GM21825 (cell line): ENCODE results near the gene CAPN5.

Experiments used
- ATAC-seq: cut with Tn5 transposase; IDR thresholded peaks from one replicate; pipeline ENCODE4 v1.9.1; 2021; ENCODE audit warnings: mild to moderate bottlenecking, moderate library complexity; ENCODE audit not compliant: unreplicated experiment

CAPN5 gene

GRCh38 chr11:77146261-77147035 lies 79.7 kb downstream of the CAPN5 start:
- no peak for ATAC-seq

GRCh38 chr11:77147036-77147315 lies 80.2 kb downstream of the CAPN5 start:
- ATAC-seq = no peak

- no peak for ATAC-seq
Observed at GRCh38 chr11:77147668-77148321, 81.0 kb downstream of the CAPN5 start.

- ATAC-seq = no peak
Observed at GRCh38 chr11:77148963-77149715, 82.4 kb downstream of the CAPN5 start.

- no peak for ATAC-seq
Observed at GRCh38 chr11:77149716-77150392, 83.1 kb downstream of the CAPN5 start.

GRCh38 chr11:77150836-77151235 lies 84.1 kb downstream of the CAPN5 start:
- ATAC-seq = no peak

GRCh38 chr11:77151804-77152509 lies 85.2 kb downstream of the CAPN5 start:
- ATAC-seq = no peak

- ATAC-seq = no peak
Observed at GRCh38 chr11:77152846-77153245, 86.1 kb downstream of the CAPN5 start.

- no peak for ATAC-seq
Observed at GRCh38 chr11:77153276-77154185, 86.8 kb downstream of the CAPN5 start.

- no peak for ATAC-seq
Observed at GRCh38 chr11:77154381-77155081, 87.8 kb downstream of the CAPN5 start.

GRCh38 chr11:77155082-77155475 lies 88.3 kb downstream of the CAPN5 start:
- ATAC-seq = no peak

- no peak for ATAC-seq
Observed at GRCh38 chr11:77155556-77156130, 88.9 kb downstream of the CAPN5 start.

GRCh38 chr11:77156396-77157195 lies 89.8 kb downstream of the CAPN5 start:
- no peak for ATAC-seq

- no peak for ATAC-seq
Observed at GRCh38 chr11:77158041-77158695, 91.4 kb downstream of the CAPN5 start.

- ATAC-seq = no peak
Observed at GRCh38 chr11:77159219-77159936, 92.6 kb downstream of the CAPN5 start.

- ATAC-seq = no peak
Observed at GRCh38 chr11:77159937-77160495, 93.2 kb downstream of the CAPN5 start.

- no peak for ATAC-seq
Observed at GRCh38 chr11:77163271-77163670, 96.5 kb downstream of the CAPN5 start.
